Ovary (tissue), 9 donors: Measurements from ENCODE around the gene MAP2K5. TPM values are rescaled to one million over a fixed set of nuclear protein-coding genes. Genes with fewer than 3 reads are reported as not detected.

Source experiments
- DNase-seq, 5 donors: peaks; one replicate each; pipeline ENCODE4 v3.0.0-alpha.2; 2019 to 2020
- H3K27ac ChIP-seq, 2 donors: fragments of 200-600 bp; one replicate each; pipeline versions ENCODE4 v1.5.1 to v1.8.0; 2019 to 2022
- H3K27me3 ChIP-seq: fragments of 200-600 bp; one replicate; pipeline ENCODE4 v1.8.0; 2022
- H3K36me3 ChIP-seq: fragments of 200-600 bp; sonication (generic); one replicate; pipeline ENCODE4 v1.5.1; 2019
- H3K4me1 ChIP-seq: one replicate; pipeline ENCODE4 v1.8.1; 2013; ENCODE audit warnings: mild to moderate bottlenecking, moderate library complexity; ENCODE audit not compliant: insufficient read depth
- H3K4me3 ChIP-seq: fragments of 200-600 bp; sonication (generic); one replicate; pipeline ENCODE4 v1.5.1; 2017
- H3K9me3 ChIP-seq, 2 donors: fragments of 200-600 bp in 1 of 2; sonication (generic) in 1 of 2; one replicate each; pipeline versions ENCODE4 v1.5.1 to v1.8.1; 2013 to 2019; ENCODE audit warnings: mild to moderate bottlenecking in 1 of 2, moderate library complexity in 1 of 2
- EP300 ChIP-seq: sonication (generic); formaldehyde crosslinking; IDR thresholded peaks from one replicate; pipeline ENCODE4 v1.6.1; 2017; ENCODE audit warnings: antibody characterized with exemption
- POLR2A ChIP-seq: fragments of 450-650 bp; IDR thresholded peaks from one replicate; pipeline ENCODE4 v1.6.1; 2017; ENCODE audit warnings: antibody characterized with exemption, mild to moderate bottlenecking, moderate library complexity
- WGBS, 3 donors: extraction: QIAGEN DNeasy Blood & Tissue Kit in 1 of 3; methylation state at CpG; one replicate each; pipeline versions ENCODE4 v1.1.5 to v1.1.7; 2013 to 2017; 5-methylcytosine and 5-hydroxymethylcytosine counted together
- intact Hi-C, 4 donors: fragments of 100-400 bp; cut with DNase I; formaldehyde crosslinking; loops; one replicate each; pipeline versions ENCODE4 v1.11.0 to v1.15.1; 2022 to 2023
- polyA plus RNA-seq, 2 donors: library from polyadenylated mRNA; stranded (reverse); fragments of 200-250 nt in 1 of 2; fragments of 350-450 nt in 1 of 2; fragmentation: Illumina TruSeq in 1 of 2; extraction: RNeasy Lipid Tissue Mini Kit (QIAGEN cat#74804) in 1 of 2; gene quantifications; one replicate each; pipeline ENCODE4 v1.2.3, GENCODE V29; 2013 to 2014
- total RNA-seq, 7 donors: library from RNA; depleted of rRNA in 2 of 7; stranded (reverse); fragments of >200 nt in 2 of 7; fragmentation: NEBNext Ultra II Directional in 3 of 7; extraction: Animal tissue kit (Norgen Biotek cat#: 25700) in 3 of 7; gene quantifications; one replicate each; pipeline versions ENCODE4 v1.1.0 to v1.2.4, GENCODE V29; 2016 to 2023
- TF ChIP-seq, protein P1 (sequence below), 3 donors: fragments of 450-650 bp in 2 of 3; fragments of 200-600 bp in 1 of 3; IDR thresholded peaks; one replicate each; pipeline versions ENCODE4 v1.5.1 to v1.8.0; 2016 to 2022; ENCODE audit warnings: antibody characterized with exemption in 3 of 3, mild to moderate bottlenecking in 1 of 3
- donor health status: DM: no; HTN: no; CAD: no; lungs with moderate emphysema.
- donor health status: DM: no; HTN: no; CAD: no.
- donor health status: Bipolar disorder and iron deficiency.
- donor health status: DM: yes; HTN: yes; CAD: no.
- donor health status: DM: no; HTN: no; CAD: no.
- donor health status: DM: yes; HTN: yes; CAD: no.

The MAP2K5 gene
- total and polyA plus RNA-seq, 9 donors: 4.0 to 39.8 (median 23.2) TPM

DNA sequence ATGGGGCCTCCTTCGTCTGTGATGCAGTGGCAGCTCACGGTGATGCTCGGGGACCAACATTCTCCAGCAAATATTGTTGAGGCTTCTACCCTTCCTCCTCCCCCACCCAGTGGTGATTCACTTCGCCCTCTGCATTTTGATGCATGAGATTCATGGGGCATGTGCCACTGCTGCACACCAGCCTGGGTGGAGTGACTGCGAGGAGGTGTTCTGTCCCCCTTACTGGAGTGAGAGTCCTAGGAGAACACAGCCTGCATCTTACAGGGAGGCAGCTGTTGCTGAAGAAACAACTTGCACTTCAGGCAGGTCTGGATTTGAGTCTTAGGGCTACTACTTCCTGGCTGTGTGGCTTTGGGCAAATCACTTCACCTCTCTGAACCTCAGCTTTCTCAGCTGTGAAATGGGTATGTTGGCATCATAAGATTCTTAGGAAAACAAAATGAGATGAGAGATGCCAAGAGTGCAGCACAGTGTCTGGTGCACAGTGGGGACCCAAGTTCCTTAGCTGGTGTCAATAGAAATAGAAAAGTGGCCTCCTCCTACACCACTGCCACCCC is 272.6 kb downstream of the MAP2K5 start:
- Histone ChIP-seq H3K4me1 (no peaks in the 10 kb centered on the region), H3K27ac (no peak overlapping the region), H3K4me3 (no peak overlapping the region), H3K9me3 (peaks cover 0 to 3% of the 10 kb centered on the region in 2 donors), H3K36me3 (no peaks in the 10 kb centered on the region), H3K27me3 (no peaks in the 10 kb centered on the region)
- TF ChIP-seq EP300: no peak
- TF ChIP-seq, protein P1, sequence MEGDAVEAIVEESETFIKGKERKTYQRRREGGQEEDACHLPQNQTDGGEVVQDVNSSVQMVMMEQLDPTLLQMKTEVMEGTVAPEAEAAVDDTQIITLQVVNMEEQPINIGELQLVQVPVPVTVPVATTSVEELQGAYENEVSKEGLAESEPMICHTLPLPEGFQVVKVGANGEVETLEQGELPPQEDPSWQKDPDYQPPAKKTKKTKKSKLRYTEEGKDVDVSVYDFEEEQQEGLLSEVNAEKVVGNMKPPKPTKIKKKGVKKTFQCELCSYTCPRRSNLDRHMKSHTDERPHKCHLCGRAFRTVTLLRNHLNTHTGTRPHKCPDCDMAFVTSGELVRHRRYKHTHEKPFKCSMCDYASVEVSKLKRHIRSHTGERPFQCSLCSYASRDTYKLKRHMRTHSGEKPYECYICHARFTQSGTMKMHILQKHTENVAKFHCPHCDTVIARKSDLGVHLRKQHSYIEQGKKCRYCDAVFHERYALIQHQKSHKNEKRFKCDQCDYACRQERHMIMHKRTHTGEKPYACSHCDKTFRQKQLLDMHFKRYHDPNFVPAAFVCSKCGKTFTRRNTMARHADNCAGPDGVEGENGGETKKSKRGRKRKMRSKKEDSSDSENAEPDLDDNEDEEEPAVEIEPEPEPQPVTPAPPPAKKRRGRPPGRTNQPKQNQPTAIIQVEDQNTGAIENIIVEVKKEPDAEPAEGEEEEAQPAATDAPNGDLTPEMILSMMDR (IDR thresholded peaks at IDR 0.05): no peak
- no peak for TF ChIP-seq POLR2A
- no peak for DNase-seq
- WGBS, 3 donors: 74 to 77% (median 77%) methylated on average over 5 of the region's 5 CpGs
- intact Hi-C loops: loop anchor here in 1 of 4 donors (10.0 kb wide), 1 partner anchor 340 kb away; no protein-coding TSS in a partner anchor

DNA sequence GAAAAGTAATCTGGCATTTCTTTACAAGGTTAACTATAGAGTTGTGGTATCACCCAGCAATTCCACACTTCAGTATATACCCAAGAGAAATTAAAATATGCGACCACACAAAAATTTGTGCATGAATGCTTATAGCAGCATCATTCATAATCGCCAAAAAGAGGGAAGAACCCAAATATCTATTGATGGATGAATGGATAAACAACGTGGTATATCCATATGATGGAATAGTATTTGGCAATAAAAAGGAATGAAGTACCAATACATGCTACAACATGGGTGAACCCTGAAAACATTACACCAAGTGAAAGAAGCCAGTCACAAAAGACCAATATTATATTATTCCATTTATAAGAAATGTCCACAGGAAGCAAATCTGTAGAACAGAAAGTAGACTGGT is 274.2 kb downstream of the MAP2K5 start:
- H3K27ac ChIP-seq: no peak overlapping the region
- H3K9me3 ChIP-seq: peaks cover 0 to 3% of the 10 kb centered on the region in 2 donors
- no peak overlapping the region for H3K4me3 ChIP-seq
- peaks cover 5% of the 10 kb centered on the region for H3K27me3 ChIP-seq
- intact Hi-C loops: loop anchor here in 1 of 4 donors (10.0 kb wide), 1 partner anchor 342 kb away; no protein-coding TSS in a partner anchor
- DNase-seq: no peak
- 91 to 96% (median 93%) methylated on average over 3 of the region's 3 CpGs for WGBS, 3 donors
- TF ChIP-seq, protein P1 (IDR thresholded peaks at IDR 0.05): no peak
- TF ChIP-seq POLR2A: no peak
- no peak for TF ChIP-seq EP300
- H3K36me3 ChIP-seq: no peaks in the 10 kb centered on the region
- no peaks in the 10 kb centered on the region for H3K4me1 ChIP-seq

DNA sequence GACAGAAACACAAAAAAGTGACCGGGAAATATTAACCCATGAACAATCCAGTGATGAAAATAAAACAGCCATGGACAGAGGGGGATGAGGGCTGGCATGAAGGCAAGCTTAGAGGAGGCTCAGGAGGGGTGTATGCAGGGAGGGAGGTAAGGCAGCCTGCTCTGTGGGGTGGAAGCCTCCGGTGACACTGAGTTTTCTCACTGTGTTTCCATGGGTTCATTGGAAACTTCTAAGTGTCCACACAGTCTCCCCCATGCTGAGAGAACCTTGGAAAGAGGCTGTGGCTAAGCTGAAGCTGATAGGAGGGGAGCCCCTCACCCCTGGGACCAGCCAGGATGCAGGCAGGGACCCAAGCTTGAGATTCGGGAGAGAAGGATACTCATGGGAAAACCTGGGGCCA is 276.0 kb downstream of the MAP2K5 start:
- no peak overlapping the region for H3K27ac ChIP-seq
- no peaks in the 10 kb centered on the region for H3K4me1 ChIP-seq
- no peak for TF ChIP-seq POLR2A
- TF ChIP-seq, protein P1 (IDR thresholded peaks at IDR 0.05): no peak
- no peak for TF ChIP-seq EP300
- peaks cover 18% of the 10 kb centered on the region for H3K27me3 ChIP-seq
- WGBS, 3 donors: 60 to 72% (median 60%) methylated on average over 3 of the region's 3 CpGs
- intact Hi-C loops: loop anchor here in 1 of 4 donors (10.0 kb wide), 1 partner anchor 344 kb away; no protein-coding TSS in a partner anchor
- no peak overlapping the region for H3K4me3 ChIP-seq
- peaks cover 0 to 3% of the 10 kb centered on the region in 2 donors for H3K9me3 ChIP-seq
- no peaks in the 10 kb centered on the region for H3K36me3 ChIP-seq
- DNase-seq: peak in 1 of 5 donors; percentile 3

DNA sequence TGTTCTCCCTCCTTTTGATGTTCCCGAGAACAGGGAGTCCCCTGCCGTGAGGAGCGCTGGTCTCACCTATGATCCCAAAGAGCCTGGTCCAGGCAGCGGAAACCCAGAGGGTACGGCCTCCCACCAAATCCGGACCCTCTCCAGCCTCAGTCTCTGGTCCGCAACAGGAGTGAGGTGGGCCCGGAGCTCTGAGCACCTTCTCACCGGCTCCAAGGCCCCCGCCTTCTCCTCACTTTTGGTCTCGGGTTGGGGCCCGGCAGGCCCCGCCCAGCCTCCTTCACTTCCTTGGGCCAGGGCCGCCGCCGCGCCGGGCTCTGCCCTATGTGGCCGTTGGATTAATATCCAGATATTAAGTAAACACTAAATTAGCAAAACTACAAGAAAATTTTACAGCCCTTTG is 277.1 kb downstream of the MAP2K5 start:
- WGBS, 3 donors: 11 to 18% (median 11%) methylated on average over 18 to 19 of the region's 19 CpGs
- DNase-seq: no peak
- TF ChIP-seq, protein P1 (IDR thresholded peaks at IDR 0.05): no peak
- no peak for TF ChIP-seq EP300
- TF ChIP-seq POLR2A: no peak
- Histone ChIP-seq H3K27me3 (peaks cover 18% of the 10 kb centered on the region), H3K9me3 (peaks cover 0 to 3% of the 10 kb centered on the region in 2 donors), H3K4me1 (no peaks in the 10 kb centered on the region), H3K4me3 (no peak overlapping the region), H3K36me3 (no peaks in the 10 kb centered on the region), H3K27ac (no peak overlapping the region)
- intact Hi-C loops: loop anchor here in 1 of 4 donors (10.0 kb wide), 1 partner anchor 345 kb away; no protein-coding TSS in a partner anchor
